MCF 10A (cell line): ENCODE results near the gene CRYBG2. TPM values are rescaled to one million over a fixed set of nuclear protein-coding genes. Genes with fewer than 3 reads are reported as not detected.
"Not testable (repeated sequence)": the region's sequence is repeated elsewhere in the genome, so short reads cannot be mapped to it uniquely, and the experiment has no call there.

Experiments used
- BruUV-seq: library from RNA; stranded (reverse); fragments of 400-500 nt; replicated peaks from 2 replicates; lab custom pipeline; 2021; lab: Mats Ljungman, UMichigan
- CTCF ChIA-PET: fragments of 300-600 bp; sonication (Branson Sonifier 250); formaldehyde crosslinking; extraction: SDS; loops from one replicate; lab custom pipeline; 2021; ENCODE audit warnings: antibody characterized with exemption, inconsistent platforms; lab: Yijun Ruan, JAX
- POLR2A ChIA-PET: fragments of 300-600, 350-650 bp; sonication (Branson Sonifier 250); formaldehyde crosslinking; extraction: SDS; loops from one replicate; lab custom pipeline; 2020; ENCODE audit warnings: antibody characterized with exemption, inconsistent platforms; lab: Yijun Ruan, JAX
- DNase-seq: peaks from one replicate; pipeline ENCODE4 v3.0.0-alpha.2; 2018; ENCODE audit not compliant: unreplicated experiment
- H3K27ac Mint-ChIP-seq: one replicate; pipeline ENCODE4 v1.8.0; 2022; ENCODE audit warnings: mild to moderate bottlenecking, low read depth, mixed read lengths; ENCODE audit not compliant: unreplicated experiment
- H3K27me3 Mint-ChIP-seq: one replicate; pipeline ENCODE4 v1.8.0; 2022; ENCODE audit warnings: mixed read lengths; ENCODE audit not compliant: insufficient read depth, unreplicated experiment
- H3K36me3 Mint-ChIP-seq: one replicate; pipeline ENCODE4 v1.8.0; 2022; ENCODE audit warnings: mild to moderate bottlenecking, moderate library complexity, mixed read lengths; ENCODE audit not compliant: insufficient read depth, unreplicated experiment
- H3K4me1 Mint-ChIP-seq: one replicate; pipeline ENCODE4 v1.8.0; 2022; ENCODE audit warnings: mixed read lengths; ENCODE audit not compliant: insufficient read depth, unreplicated experiment
- H3K4me3 Mint-ChIP-seq: one replicate; pipeline ENCODE4 v1.8.0; 2022; ENCODE audit warnings: mild to moderate bottlenecking, moderate library complexity, mixed read lengths; ENCODE audit not compliant: unreplicated experiment
- H3K9me3 Mint-ChIP-seq: one replicate; pipeline ENCODE4 v1.8.0; 2022; ENCODE audit warnings: mixed read lengths; ENCODE audit not compliant: unreplicated experiment
- intact Hi-C: fragments of 100-400 bp; cut with micrococcal nuclease; formaldehyde crosslinking; loops from 2 replicates; pipeline ENCODE4 v1.14.1; 2022
- total RNA-seq: library from RNA; stranded (reverse); gene quantifications from 2 replicates; pipeline ENCODE4 v1.2.3, GENCODE V29; 2022
- TF ChIP-seq, protein P1 (sequence below): fragments of 200-600 bp; IDR thresholded peaks from one replicate; pipeline ENCODE4 v1.8.0; 2022; ENCODE audit warnings: antibody characterized with exemption, mild to moderate bottlenecking; ENCODE audit not compliant: unreplicated experiment

CRYBG2 gene
- total RNA-seq, 1 experiment from 2014 or later, result 8.6 TPM

DNA sequence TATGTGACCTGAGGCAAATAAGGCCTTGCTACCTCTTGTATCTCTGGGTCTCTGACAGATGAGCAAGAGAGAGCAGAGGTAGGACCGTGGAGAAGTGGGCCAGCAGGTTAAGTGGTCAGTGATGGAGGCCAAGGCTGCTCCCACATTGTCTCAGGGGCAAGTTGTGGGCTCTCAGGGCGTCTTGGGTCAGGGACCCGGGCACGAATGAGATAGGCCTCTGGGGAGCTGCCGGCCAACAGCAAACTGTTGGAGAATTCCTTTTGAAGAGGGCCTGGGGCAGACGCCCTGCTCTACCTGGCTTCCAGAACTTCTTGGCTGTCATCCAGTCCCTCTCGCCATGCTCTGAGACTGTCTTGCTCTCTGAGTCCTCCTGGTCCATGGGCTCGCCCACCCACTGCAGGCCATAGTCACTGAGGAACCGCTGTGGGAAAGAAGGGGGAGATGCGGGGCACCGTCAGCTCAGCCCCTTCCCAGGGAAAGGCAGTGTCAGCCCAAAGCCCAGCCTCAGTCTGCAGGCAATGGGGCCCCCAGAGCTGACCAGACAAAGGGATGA lies 59.9 kb downstream of the CRYBG2 start:
- Mint-ChIP-seq H3K36me3 (peaks cover 5% of the 10 kb centered on the region), H3K27me3 (no peaks in the 10 kb centered on the region), H3K4me3 (no peak overlapping the region), H3K4me1 (peaks cover 3% of the 10 kb centered on the region), H3K27ac (no peak overlapping the region), H3K9me3 (no peaks in the 10 kb centered on the region)
- ChIA-PET CTCF (no interaction called here), POLR2A (no interaction called here)
- intact Hi-C loops, result no loop called here
- BruUV-seq, result no TSS peak
- TF ChIP-seq, protein P1, sequence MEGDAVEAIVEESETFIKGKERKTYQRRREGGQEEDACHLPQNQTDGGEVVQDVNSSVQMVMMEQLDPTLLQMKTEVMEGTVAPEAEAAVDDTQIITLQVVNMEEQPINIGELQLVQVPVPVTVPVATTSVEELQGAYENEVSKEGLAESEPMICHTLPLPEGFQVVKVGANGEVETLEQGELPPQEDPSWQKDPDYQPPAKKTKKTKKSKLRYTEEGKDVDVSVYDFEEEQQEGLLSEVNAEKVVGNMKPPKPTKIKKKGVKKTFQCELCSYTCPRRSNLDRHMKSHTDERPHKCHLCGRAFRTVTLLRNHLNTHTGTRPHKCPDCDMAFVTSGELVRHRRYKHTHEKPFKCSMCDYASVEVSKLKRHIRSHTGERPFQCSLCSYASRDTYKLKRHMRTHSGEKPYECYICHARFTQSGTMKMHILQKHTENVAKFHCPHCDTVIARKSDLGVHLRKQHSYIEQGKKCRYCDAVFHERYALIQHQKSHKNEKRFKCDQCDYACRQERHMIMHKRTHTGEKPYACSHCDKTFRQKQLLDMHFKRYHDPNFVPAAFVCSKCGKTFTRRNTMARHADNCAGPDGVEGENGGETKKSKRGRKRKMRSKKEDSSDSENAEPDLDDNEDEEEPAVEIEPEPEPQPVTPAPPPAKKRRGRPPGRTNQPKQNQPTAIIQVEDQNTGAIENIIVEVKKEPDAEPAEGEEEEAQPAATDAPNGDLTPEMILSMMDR, result no peak
- DNase-seq, result no peak

DNA sequence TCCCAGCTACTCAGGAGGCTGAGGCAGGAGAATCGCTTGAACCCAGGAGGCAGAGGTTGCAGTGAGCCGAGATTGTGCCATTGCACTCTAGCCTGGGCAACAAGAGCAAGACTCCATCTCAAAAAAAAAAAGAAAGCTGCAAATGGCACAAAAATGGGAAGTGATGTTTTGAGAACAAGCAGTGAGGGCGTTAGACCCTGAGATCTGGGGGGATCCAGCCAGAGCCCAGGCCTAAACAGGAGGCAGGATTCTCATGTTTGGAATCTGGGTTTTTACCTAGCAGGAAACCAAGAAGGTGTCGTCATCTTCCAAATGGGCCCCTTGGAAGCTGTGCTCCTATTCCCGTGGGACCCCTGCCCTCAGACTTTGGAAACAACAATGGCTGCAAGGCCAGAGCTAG lies 61.2 kb downstream of the CRYBG2 start:
- POLR2A ChIA-PET, result interaction anchor here (0.9 kb wide), 1 partner anchor 13 kb away, joined by 3 read pairs; no protein-coding TSS in a partner anchor
- intact Hi-C loops, result not testable (repeated sequence)

DNA sequence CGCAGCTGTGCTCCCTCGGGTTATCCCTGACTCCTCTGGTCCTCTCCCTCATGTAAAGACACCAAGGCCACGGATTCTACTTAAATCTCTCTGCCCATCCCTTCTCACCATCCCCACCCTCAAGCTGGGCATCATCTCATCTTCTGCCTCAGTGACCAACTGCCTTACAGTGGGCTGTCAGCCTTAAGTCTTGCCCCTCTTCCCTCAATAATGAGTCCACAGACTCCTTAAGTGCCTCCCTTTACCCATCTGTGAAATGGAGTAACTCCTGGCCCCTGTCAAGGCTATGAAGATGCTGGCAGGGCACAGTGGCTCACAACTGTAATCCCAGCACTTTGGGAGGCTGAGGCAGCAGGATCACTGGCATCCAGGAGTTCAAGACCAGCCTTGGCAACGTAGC lies 62.0 kb downstream of the CRYBG2 start:
- BruUV-seq, result no TSS peak

More for the DNA sequence above, 61.2 kb downstream of the CRYBG2 start:
- H3K4me1 Mint-ChIP-seq, DNase-seq, H3K27ac Mint-ChIP-seq, H3K27me3 Mint-ChIP-seq, H3K4me3 Mint-ChIP-seq, H3K9me3 Mint-ChIP-seq, BruUV-seq, H3K36me3 Mint-ChIP-seq: not testable (repeated sequence)
- CTCF ChIA-PET, result interaction anchor here (0.6 to 0.7 kb wide), 2 partner anchors 37 to 124 kb away, joined by 3 read pairs; no protein-coding TSS in a partner anchor

DNA sequence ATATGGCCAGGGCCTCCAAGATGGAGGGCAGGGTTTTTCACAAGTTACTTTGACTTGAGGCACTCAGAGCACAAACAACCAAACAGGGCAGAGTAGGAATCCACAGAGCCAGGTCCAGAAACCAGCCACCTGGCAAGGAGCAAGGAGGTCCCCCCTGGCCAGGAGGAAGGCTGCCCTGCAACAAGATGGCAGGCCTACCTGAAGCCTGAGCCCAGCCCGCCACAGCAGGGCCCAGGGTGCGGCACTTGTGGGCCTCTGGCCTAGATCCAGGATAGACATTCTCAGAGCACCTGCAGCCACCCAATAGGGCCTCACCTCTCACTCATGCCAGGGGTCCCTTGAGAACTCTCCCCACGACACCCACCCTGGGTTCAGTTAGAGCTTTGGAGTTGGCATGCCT lies 62.5 kb downstream of the CRYBG2 start:
- ChIA-PET POLR2A (no interaction called here), CTCF (no interaction called here)
- H3K27me3 Mint-ChIP-seq, result no peaks in the 10 kb centered on the region
- TF ChIP-seq, protein P1, result no peak
- no TSS peak for BruUV-seq
- intact Hi-C loops, result no loop called here
- peaks cover 5% of the 10 kb centered on the region for H3K36me3 Mint-ChIP-seq
- H3K4me3 Mint-ChIP-seq, result no peak overlapping the region
- no peaks in the 10 kb centered on the region for H3K4me1 Mint-ChIP-seq
- no peak for DNase-seq
- no peaks in the 10 kb centered on the region for H3K9me3 Mint-ChIP-seq
- H3K27ac Mint-ChIP-seq, result no peak overlapping the region

More for the DNA sequence above, 62.0 kb downstream of the CRYBG2 start:
- Mint-ChIP-seq H3K4me1 (no peaks in the 10 kb centered on the region), H3K36me3 (peaks cover 5% of the 10 kb centered on the region), H3K27me3 (no peaks in the 10 kb centered on the region), H3K27ac (no peak overlapping the region), H3K9me3 (no peaks in the 10 kb centered on the region), H3K4me3 (no peak overlapping the region)
- ChIA-PET CTCF (interaction anchor here (0.7 kb wide), 1 partner anchor 38 kb away, joined by 3 read pairs; no protein-coding TSS in a partner anchor), POLR2A (interaction anchor here (0.9 kb wide), 1 partner anchor 14 kb away, joined by 3 read pairs; no protein-coding TSS in a partner anchor)
- DNase-seq, result no peak
- TF ChIP-seq, protein P1, result no peak
- intact Hi-C loops, result no loop called here
